ENCODE measurements around the gene GRM7. TPM values are rescaled to one million over a fixed set of nuclear protein-coding genes. Genes with fewer than 3 reads are reported as not detected.
A peak's percentile ranks its signal among the peaks of the same experiment; 100 is the strongest.

GRM7 gene
- total RNA-seq, 1 experiment from 2014 or later = not detected

DNA sequence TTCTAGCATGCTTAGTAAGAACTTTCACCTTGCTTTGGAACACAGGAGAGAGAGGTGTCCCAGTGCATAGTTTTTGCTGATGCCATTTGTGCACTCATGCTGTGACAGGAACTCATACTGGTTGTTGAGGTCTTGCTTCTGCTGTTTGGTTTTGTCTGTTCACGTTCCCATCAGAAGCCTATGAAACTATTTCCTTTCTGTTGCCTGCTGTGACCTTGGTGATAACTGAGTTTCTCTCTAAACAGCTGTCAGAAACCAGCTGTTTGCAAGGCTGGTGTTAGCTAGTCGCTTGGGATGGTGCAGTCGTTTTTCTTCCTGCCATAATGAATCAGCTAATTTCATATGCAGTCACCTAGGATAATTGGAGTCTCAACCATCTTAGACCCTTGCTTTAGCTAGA, 724.1 kb downstream of the GRM7 start:
- H3K9me3 ChIP-seq (ENCODE audit: low read depth, low read length, poor library complexity, severe bottlenecking) = no peaks in the 10 kb centered on the region
- POLR2A ChIA-PET (ENCODE audit: low non-redundant PET) = no interaction called here
- H3K4me3 ChIP-seq (ENCODE audit: low read depth, low read length, poor library complexity, severe bottlenecking) = no peak overlapping the region
- BruUV-seq (replicated peaks) = no TSS peak
- TF ChIP-seq, protein P1, sequence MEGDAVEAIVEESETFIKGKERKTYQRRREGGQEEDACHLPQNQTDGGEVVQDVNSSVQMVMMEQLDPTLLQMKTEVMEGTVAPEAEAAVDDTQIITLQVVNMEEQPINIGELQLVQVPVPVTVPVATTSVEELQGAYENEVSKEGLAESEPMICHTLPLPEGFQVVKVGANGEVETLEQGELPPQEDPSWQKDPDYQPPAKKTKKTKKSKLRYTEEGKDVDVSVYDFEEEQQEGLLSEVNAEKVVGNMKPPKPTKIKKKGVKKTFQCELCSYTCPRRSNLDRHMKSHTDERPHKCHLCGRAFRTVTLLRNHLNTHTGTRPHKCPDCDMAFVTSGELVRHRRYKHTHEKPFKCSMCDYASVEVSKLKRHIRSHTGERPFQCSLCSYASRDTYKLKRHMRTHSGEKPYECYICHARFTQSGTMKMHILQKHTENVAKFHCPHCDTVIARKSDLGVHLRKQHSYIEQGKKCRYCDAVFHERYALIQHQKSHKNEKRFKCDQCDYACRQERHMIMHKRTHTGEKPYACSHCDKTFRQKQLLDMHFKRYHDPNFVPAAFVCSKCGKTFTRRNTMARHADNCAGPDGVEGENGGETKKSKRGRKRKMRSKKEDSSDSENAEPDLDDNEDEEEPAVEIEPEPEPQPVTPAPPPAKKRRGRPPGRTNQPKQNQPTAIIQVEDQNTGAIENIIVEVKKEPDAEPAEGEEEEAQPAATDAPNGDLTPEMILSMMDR (conservative IDR thresholded peaks at IDR 0.05; ENCODE audit: low read depth, low read length) = no peak
- TF ChIP-seq EZH2 (IDR thresholded peaks at IDR 0.05; ENCODE audit: borderline replicate concordance, low read depth, low read length, poor library complexity, severe bottlenecking) = no peak
- H3K36me3 ChIP-seq (ENCODE audit: insufficient read depth, low read length, poor library complexity, severe bottlenecking) = no peaks in the 10 kb centered on the region
- CTCF ChIA-PET = no interaction called here
- no peaks in the 10 kb centered on the region for H3K4me1 ChIP-seq (ENCODE audit: insufficient read depth, low read length, poor library complexity, severe bottlenecking)
- H3K27me3 ChIP-seq (replicated peaks; ENCODE audit: insufficient read depth, low read depth, low read length, poor library complexity) = no peaks in the 10 kb centered on the region
- no peak overlapping the region for H3K27ac ChIP-seq (ENCODE audit: low read depth, low read length, poor library complexity, severe bottlenecking)
- peak; percentile 1 for DNase-seq (ENCODE audit: low spot score)
- intact Hi-C loops (cut with micrococcal nuclease; ENCODE audit: unreplicated experiment) = no loop called here

DNA sequence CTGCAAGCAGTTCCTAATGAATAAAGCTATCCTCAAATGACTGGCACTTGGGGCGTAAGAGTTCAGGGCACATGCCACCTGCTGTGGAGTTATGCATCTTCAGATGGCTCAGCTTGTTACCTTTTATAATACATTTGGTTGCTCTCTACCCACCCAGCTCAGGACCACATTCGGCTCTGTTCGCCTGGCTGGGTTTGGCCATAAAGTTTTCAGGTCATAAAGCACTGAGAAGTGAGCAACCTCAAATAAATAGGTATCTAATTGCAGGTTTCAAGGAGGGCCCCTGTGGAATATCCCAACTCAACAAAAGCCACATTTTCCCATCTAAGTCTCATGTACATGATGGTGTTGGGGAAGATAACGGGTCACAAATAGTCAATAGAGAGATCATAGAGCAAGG, 727.3 kb downstream of the GRM7 start:
- no peaks in the 10 kb centered on the region for H3K27me3 ChIP-seq (replicated peaks; ENCODE audit: insufficient read depth, low read depth, low read length, poor library complexity)
- intact Hi-C loops (cut with micrococcal nuclease; ENCODE audit: unreplicated experiment) = no loop called here
- ChIA-PET CTCF (no interaction called here), POLR2A (ENCODE audit: low non-redundant PET) (no interaction called here)
- no peaks in the 10 kb centered on the region for H3K36me3 ChIP-seq (ENCODE audit: insufficient read depth, low read length, poor library complexity, severe bottlenecking)
- no peak overlapping the region for H3K27ac ChIP-seq (ENCODE audit: low read depth, low read length, poor library complexity, severe bottlenecking)
- H3K9me3 ChIP-seq (ENCODE audit: low read depth, low read length, poor library complexity, severe bottlenecking) = no peaks in the 10 kb centered on the region
- BruUV-seq (replicated peaks) = no TSS peak
- H3K4me1 ChIP-seq (ENCODE audit: insufficient read depth, low read length, poor library complexity, severe bottlenecking) = no peaks in the 10 kb centered on the region
- TF ChIP-seq, protein P1 (conservative IDR thresholded peaks at IDR 0.05; ENCODE audit: low read depth, low read length) = no peak
- TF ChIP-seq EZH2 (IDR thresholded peaks at IDR 0.05; ENCODE audit: borderline replicate concordance, low read depth, low read length, poor library complexity, severe bottlenecking) = no peak
- no peak overlapping the region for H3K4me3 ChIP-seq (ENCODE audit: low read depth, low read length, poor library complexity, severe bottlenecking)
- DNase-seq (ENCODE audit: low spot score) = no peak

DNA sequence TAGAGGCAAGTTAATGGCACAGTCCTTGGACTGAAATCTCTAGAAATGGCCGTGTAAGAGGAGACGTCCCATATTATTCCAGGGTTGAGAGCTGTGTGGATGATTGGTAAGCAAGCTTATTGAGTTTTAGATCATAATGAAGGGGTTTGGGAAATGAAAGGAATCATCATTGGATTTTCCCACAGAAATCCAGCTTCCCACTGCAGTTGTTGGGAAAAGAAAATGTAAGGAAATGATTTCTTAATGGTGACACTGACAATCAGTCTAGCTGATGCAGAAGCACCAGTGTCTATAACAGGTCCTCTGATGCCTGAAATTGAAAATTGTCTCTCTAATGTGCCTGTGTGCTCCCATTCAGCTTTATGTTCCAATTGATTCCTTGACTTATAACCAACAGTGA, 728.6 kb downstream of the GRM7 start:
- H3K27ac ChIP-seq (ENCODE audit: low read depth, low read length, poor library complexity, severe bottlenecking) = no peak overlapping the region
- no peaks in the 10 kb centered on the region for H3K4me1 ChIP-seq (ENCODE audit: insufficient read depth, low read length, poor library complexity, severe bottlenecking)
- TF ChIP-seq, protein P1 (conservative IDR thresholded peaks at IDR 0.05; ENCODE audit: low read depth, low read length) = no peak
- no peak for TF ChIP-seq EZH2 (IDR thresholded peaks at IDR 0.05; ENCODE audit: borderline replicate concordance, low read depth, low read length, poor library complexity, severe bottlenecking)
- CTCF ChIA-PET = no interaction called here
- DNase-seq (ENCODE audit: low spot score) = no peak
- H3K4me3 ChIP-seq (ENCODE audit: low read depth, low read length, poor library complexity, severe bottlenecking) = no peak overlapping the region
- no peaks in the 10 kb centered on the region for H3K9me3 ChIP-seq (ENCODE audit: low read depth, low read length, poor library complexity, severe bottlenecking)
- POLR2A ChIA-PET (ENCODE audit: low non-redundant PET) = no interaction called here
- BruUV-seq (replicated peaks) = no TSS peak
- no peaks in the 10 kb centered on the region for H3K27me3 ChIP-seq (replicated peaks; ENCODE audit: insufficient read depth, low read depth, low read length, poor library complexity)
- no peaks in the 10 kb centered on the region for H3K36me3 ChIP-seq (ENCODE audit: insufficient read depth, low read length, poor library complexity, severe bottlenecking)
- intact Hi-C loops (cut with micrococcal nuclease; ENCODE audit: unreplicated experiment) = no loop called here

Measured in A673 (cell line).